ENCODE results near the gene IFFO2.

Gene IFFO2

GRCh38 chr1:18949686-18950400 is 6.6 kb downstream of the IFFO2 start:
- DNase-seq: no peak

GRCh38 chr1:18948913-18949685 is 7.4 kb downstream of the IFFO2 start:
- DNase-seq: no peak

- DNase-seq: no peak
Observed at GRCh38 chr1:18948048-18948912, 8.2 kb downstream of the IFFO2 start.

GRCh38 chr1:18947570-18947969 is 8.9 kb downstream of the IFFO2 start:
- no peak for DNase-seq

- DNase-seq: no peak
Observed at GRCh38 chr1:18946550-18947381, 9.7 kb downstream of the IFFO2 start.

- no peak for DNase-seq
Observed at GRCh38 chr1:18945401-18945849, 11.1 kb downstream of the IFFO2 start.

GRCh38 chr1:18944810-18945209 is 11.7 kb downstream of the IFFO2 start:
- DNase-seq: no peak

- no peak for DNase-seq
Observed at GRCh38 chr1:18943914-18944572, 12.4 kb downstream of the IFFO2 start.

- DNase-seq: no peak
Observed at GRCh38 chr1:18943162-18943561, 13.3 kb downstream of the IFFO2 start.

- DNase-seq: no peak
Observed at GRCh38 chr1:18942340-18942739, 14.1 kb downstream of the IFFO2 start.

GRCh38 chr1:18941221-18942141 is 15.0 kb downstream of the IFFO2 start:
- DNase-seq: peak; percentile 89

- DNase-seq: no peak
Observed at GRCh38 chr1:18940303-18941020, 16.0 kb downstream of the IFFO2 start.

GRCh38 chr1:18939398-18940302 is 16.8 kb downstream of the IFFO2 start:
- DNase-seq: no peak

- DNase-seq: no peak
Observed at GRCh38 chr1:18938707-18939070, 17.8 kb downstream of the IFFO2 start.

- DNase-seq: no peak
Observed at GRCh38 chr1:18938008-18938706, 18.3 kb downstream of the IFFO2 start.

GRCh38 chr1:18937539-18937938 is 18.9 kb downstream of the IFFO2 start:
- no peak for DNase-seq

- DNase-seq: no peak
Observed at GRCh38 chr1:18936814-18937481, 19.5 kb downstream of the IFFO2 start.

- DNase-seq: no peak
Observed at GRCh38 chr1:18936471-18936813, 20.0 kb downstream of the IFFO2 start.
